Measurements from ENCODE around the gene NECAB2.
"Not testable (repeated sequence)": the region's sequence is repeated elsewhere in the genome, so short reads cannot be mapped to it uniquely, and the experiment has no call there.

Gene NECAB2

DNA sequence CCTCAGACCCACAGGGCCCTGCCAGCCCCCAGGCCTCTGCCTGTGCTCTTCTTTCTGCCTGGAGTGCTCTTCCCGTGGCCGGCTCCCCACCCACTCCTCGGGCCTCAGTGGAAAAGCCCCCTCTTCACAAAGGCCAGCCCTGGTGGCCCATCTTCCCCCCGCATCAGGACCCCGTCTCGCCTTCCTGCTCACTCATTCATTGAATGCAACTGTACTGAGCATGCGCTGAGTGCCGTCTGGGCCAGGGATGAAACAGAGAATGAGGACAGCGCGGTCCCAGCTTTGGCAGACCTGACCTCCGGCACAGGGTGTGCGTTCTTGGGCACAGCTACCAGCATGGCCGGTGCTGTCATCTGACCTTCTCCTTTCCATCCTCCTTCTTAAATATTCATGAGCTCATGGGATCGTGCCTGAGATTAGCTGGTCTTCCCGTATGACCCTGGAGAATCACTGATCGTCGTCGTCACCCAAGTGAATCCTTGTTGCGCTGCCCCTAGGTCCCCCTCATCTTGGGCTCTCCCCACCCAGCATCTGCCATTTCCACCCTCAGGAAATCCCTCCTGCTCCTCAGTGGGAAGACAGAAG lies 31.4 kb upstream of the NECAB2 start:
- DNase-seq: no peak

DNA sequence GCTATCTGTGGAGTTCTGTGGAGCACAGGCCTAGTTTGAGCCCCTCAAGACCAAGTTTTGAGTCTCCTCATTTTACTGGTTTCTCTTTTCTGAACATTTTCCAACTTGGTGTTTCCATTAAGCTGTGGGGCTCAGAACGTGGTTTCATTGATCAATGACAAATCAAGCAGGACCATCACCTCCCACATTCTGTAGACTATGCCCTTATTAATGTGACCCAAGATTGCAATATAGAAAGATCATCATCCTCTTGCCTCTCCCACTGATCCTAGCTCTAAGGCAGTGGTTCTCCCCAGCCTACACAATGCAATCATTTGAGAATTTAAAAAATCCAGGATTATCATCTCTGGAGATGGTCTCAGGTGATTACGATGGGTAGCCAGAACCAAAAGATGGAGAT lies 30.8 kb upstream of the NECAB2 start:
- no peak for DNase-seq

DNA sequence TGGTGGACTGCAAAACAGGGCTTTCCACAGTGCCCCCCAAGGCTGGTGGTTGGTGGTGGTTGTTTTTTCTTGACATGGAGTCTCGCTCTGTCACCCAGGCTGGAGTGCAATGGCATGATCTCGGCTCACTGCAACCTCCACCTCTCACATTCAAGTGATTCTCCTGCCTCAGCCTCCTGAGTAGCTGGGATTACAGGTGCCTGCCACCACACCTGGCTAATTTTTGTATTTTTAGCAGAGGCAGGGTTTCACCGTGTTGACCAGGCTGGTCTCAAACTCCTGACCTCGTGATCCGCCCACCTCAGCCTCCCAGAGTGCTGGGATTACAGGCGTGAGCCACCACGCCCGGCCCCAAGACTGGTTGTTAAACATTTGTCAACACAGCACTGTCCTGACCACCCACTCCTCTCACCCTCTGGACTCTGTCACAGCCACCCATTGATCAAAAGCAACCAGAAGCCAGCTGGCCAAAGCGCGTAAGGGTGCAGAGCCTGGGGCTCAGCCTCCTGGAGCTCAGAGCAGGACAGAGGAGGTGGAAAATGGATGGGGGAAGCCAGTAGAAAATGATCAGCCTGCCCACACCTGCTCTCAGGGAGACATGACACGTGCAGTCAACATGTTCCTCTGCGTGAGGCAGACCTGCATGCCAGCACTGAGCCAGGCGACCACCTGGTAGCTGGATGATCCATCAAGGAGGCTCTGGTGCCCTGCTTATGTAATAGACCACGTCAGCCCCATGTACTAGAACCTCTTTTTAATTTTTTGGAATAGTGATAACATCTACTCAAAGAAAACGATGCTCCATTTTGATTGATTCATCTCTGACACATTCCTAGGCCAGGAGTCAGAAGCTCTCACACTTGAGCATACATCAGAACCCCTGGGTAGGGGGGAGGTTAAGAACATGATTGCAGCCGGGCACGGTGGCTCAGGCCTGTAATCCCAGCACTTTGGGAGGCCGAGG lies 29.8 kb upstream of the NECAB2 start:
- no peak for DNase-seq

DNA sequence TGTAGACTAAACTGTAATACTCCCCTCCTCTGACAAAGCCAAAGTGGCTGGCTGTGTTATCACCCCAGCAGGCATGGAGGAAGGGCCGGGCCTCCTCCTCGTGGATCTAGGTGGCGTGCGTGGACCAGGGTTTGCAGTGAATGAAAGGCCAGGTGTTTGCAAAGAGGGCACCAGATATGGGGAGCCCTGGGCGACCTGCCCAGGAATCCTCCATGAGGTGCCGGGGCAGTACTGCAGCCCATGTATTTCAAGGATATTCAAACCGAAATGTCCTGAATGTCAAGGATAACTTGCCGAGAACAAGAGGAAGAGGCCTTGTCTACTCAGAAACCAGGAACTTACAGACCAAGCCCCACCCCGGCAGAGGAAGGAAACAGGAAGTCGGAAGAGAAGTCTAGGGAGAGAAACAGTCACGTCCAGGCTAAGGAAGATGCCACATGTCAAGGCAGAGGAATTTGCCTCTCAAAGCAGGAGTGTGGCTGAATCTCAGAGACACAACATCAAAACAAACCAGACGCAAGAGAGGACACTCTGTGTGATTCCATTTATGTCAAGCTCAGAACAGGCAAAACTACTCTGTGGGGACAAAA lies 28.7 kb upstream of the NECAB2 start:
- no peak for DNase-seq

DNA sequence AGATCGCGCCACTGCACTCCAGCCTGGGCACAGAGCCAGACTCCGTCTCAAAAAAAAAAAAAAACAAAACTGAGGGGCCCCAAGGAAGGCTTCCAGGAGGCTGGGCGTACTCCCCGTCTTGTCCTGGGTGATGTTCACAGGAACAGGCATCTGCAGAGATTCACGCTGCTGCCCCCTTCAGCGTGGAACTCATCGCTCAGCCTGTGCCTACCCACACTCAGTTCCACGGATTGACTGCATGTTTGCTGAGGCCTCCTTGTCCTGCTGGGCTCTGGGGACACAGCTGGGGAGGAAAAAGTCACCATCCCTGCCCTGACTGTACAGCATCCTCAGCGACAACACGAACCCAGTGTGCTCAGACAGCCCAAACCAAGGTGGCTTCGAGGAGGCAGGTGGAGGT lies 27.9 kb upstream of the NECAB2 start:
- no peak for DNase-seq

DNA sequence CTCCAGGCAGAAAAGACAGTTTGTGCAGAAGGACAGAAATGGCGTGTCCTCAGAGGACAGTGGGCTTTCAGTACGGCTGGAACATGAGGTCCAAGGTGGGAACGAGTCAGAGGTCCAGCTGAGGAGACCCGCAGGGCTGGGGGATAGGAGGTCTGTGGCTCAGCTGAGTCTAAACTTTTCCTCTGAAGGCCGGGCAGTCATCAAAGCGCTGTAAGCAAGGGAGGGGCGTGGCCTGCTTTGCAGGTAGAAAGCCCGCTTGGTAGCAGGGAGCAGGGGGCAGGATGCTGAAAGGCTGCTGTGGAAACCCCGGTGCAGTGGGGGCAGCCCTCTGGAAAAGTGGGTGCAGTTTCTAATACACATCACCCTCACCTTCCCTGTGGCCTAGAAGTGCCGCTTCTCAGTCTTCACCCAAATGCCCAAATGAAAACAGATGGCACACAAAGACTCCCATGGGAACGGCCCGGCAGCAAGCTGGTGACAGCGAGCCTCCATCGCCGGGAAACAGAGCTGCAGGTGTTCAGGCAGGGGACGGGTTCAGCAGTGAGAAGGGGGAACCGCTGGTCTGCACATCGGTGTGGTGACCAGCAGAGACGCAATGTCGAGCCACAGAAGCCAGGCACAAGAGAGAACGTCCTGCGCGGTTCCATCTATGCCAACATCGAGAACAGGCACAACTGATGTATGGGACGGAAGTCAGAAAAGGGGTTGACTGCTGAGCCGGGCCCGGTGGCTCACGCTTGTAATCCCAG lies 27.2 kb upstream of the NECAB2 start:
- DNase-seq: no peak

GRCh38 chr16:83941546-83941945 lies 26.5 kb upstream of the NECAB2 start:
- not testable (repeated sequence) for DNase-seq

- no peak for DNase-seq
Measured at GRCh38 chr16:83942074-83942473, 26.0 kb upstream of the NECAB2 start.

GRCh38 chr16:83942815-83943515 lies 25.1 kb upstream of the NECAB2 start:
- no peak for DNase-seq

GRCh38 chr16:83943516-83944050 lies 24.5 kb upstream of the NECAB2 start:
- DNase-seq: no peak

DNA sequence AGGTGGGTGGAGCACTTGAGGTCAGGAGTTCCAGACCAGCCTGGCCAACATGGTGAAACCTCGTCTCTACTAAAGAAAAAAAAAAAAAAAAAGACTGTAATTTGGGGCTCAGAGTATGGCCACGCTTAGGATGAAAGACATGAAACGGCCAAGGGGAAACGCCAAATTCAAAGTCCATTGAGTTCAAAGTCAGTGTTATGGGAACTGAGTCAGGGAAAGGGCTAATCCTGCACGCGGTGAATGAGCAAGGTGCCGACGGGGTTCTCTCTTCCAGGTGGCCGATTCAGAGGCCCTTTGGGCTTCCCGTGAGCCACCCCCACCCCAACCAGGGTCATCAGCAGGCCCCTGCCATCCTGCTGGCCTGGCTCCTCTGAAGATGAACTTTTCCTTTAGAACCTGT lies 22.5 kb upstream of the NECAB2 start:
- DNase-seq: no peak

- DNase-seq: no peak
Measured at GRCh38 chr16:83946154-83946780, 21.8 kb upstream of the NECAB2 start.

DNA sequence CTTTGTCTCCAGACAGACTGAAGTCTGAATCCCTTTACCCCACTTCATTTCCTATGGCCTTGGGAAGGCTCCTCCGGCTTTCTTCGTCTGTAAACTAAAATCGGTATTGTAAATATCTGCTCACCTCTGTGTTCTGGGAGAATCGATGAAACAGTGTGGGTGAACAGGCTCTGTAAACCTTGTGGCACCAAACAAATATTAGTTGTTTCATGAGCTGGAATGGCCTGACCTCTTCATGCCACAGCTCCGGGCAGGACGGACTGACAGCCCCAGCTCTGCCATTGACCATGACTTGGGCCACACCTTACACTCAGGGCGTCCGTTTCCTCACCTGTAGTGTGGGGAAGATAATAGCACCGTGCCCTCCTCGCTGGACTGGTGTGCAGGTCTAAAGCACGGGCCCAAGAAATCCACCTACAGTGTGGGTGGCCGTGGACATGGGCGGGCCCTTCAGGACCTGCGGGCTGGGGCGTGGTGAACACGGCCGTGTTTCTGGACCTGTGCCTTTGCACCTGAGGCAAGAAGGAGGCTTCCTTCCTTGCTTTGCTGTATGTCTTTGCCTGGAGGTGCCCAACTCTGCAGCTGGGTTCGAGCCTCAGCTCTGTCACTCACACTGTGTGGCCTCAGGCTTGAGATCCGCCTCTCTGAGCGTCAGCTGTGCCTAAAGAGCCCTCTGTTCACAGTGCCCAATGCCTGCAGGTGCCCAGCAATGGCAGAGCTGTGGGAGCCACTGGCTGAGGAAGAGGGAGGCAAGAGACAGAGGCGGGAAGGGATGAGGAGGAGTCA lies 21.1 kb upstream of the NECAB2 start:
- DNase-seq: no peak

GRCh38 chr16:83947642-83948234 lies 20.3 kb upstream of the NECAB2 start:
- DNase-seq: no peak

DNA sequence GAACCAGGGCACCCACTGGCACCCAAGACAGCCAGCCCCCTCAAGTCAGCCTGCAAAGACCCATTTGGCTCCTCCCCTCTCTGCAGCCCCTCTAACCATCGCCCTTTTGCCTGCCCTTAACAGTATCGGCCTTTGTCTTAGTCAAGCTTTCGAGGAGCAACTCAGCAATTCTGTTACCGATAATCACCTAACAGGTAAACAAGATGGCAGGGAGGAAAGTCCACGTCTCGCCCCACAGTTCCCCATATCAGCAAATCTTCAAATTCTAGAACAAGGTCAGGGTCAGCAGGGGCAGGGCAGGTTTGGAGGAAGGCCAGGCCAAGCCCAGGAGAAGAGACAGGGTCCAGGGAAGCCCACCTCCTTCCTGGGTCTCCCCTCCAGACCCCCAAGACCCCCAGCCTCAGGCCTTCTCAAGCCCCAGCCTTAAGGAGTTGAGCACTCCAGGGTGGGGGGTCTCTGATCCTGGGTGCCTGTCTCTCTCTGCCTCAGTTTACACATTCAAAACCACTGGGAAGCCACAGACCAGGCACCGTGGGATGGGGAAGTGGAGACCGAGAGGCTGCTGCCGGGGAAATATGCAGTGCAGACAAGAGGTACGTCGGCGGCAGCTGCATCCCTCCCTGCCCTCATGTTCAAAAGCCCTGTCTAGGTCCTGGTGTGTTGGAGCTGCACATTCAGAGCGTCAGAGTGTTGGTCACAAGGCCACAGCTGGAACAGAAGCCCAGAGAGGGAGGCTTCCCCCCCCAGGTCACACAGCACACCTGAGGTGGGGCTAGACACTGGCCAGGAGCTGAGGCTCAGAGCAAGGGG lies 18.9 kb upstream of the NECAB2 start:
- DNase-seq: no peak

GRCh38 chr16:83949724-83950001 lies 18.4 kb upstream of the NECAB2 start:
- DNase-seq: no peak

DNA sequence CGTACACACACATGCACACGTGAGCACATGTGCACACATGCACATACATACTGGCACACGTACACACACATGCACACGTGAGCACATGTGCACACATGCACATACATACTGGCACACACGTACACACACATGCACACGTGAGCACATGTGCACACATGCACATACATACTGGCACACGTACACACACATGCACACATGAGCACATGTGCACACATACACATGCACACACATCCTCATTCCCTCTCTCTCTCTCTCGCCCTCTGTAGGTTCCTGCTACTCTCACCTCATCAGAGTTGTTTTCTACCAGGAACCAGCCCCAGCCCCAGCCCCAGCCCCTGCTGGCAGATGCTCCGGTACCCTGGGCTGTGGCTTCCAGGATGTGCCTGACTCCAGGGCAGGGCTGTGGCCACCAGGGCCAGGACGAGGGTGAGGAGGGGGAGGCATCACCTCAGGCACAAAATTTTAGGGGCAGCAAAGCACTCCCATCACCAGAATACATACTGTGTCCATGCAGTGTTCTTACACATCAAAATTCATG lies 17.1 kb upstream of the NECAB2 start:
- DNase-seq: not testable (repeated sequence)

GRCh38 chr16:83951544-83951943 lies 16.5 kb upstream of the NECAB2 start:
- DNase-seq: no peak

GRCh38 chr16:83952587-83952939 lies 15.5 kb upstream of the NECAB2 start:
- DNase-seq: no peak

All from CD4-positive, alpha-beta T cell treated with Interleukin-6 for 4 hours (primary cell).